ENCODE data around the gene P2RY1. TPM values are rescaled to one million over a fixed set of nuclear protein-coding genes. Genes with fewer than 3 reads are reported as not detected.

P2RY1 gene
- total and polyA plus RNA-seq, 2 experiments from 2014 or later = 15.2 to 59.8 TPM

DNA sequence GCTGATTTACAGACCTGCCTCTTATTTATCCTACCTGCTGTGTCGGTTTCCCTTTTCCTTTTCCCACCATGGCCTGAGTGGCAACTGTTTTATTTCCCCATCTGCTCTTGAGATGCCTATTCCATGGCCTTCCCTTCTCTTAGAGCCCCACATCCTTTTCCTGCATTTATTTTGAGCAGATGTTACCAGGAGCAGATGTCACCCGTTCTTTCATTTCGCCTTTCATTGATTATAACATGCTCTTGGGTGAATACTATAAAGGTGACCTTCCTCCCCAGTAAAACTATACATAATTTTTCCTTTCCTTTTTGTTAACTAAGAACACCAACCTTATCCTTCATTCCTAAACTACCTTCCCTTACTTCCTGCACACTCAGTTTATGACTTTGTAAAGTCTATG, 8.5 kb upstream of the P2RY1 start (continued):
- TF ChIP-seq EZH2 (IDR thresholded peaks at IDR 0.05; ENCODE audit: low read depth, unreplicated experiment) (no peak), NANOG (IDR thresholded peaks at IDR 0.05; ENCODE audit: borderline replicate concordance) (no peak), STAT1 (IDR thresholded peaks at IDR 0.05; ENCODE audit: unreplicated experiment) (no peak), EZH2phosphoT487 (IDR thresholded peaks at IDR 0.05; ENCODE audit: unreplicated experiment) (no peak), JUNB (IDR thresholded peaks at IDR 0.05; ENCODE audit: unreplicated experiment) (no peak), ZNF114 (CRISPR knock-in tag; IDR thresholded peaks at IDR 0.05) (no peak)
- TF ChIP-seq, protein P1, sequence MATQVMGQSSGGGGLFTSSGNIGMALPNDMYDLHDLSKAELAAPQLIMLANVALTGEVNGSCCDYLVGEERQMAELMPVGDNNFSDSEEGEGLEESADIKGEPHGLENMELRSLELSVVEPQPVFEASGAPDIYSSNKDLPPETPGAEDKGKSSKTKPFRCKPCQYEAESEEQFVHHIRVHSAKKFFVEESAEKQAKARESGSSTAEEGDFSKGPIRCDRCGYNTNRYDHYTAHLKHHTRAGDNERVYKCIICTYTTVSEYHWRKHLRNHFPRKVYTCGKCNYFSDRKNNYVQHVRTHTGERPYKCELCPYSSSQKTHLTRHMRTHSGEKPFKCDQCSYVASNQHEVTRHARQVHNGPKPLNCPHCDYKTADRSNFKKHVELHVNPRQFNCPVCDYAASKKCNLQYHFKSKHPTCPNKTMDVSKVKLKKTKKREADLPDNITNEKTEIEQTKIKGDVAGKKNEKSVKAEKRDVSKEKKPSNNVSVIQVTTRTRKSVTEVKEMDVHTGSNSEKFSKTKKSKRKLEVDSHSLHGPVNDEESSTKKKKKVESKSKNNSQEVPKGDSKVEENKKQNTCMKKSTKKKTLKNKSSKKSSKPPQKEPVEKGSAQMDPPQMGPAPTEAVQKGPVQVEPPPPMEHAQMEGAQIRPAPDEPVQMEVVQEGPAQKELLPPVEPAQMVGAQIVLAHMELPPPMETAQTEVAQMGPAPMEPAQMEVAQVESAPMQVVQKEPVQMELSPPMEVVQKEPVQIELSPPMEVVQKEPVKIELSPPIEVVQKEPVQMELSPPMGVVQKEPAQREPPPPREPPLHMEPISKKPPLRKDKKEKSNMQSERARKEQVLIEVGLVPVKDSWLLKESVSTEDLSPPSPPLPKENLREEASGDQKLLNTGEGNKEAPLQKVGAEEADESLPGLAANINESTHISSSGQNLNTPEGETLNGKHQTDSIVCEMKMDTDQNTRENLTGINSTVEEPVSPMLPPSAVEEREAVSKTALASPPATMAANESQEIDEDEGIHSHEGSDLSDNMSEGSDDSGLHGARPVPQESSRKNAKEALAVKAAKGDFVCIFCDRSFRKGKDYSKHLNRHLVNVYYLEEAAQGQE (IDR thresholded peaks at IDR 0.05; ENCODE audit: unreplicated experiment) = no peak

DNA sequence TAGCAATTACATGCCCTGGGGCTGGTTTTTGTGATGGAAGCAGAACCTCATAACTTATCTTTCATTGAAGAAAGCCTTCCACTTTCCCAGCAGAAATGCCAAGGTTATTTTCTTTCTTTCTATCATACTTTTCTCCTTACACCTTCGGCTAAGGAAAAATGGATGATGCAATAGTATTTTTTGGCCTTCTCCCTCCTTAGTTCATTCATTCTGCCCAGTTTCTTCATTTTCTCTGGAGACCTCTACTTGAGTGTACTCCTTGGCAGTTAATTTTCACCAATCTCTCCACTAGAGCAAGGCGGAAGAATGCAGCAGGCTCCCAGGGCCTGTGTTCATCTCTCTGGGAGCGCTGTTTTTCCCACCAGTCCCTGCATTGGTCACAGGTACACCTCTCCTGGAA, 7.6 kb upstream of the P2RY1 start:
- Histone ChIP-seq H3K27ac (ENCODE audit: low read depth) (no peak overlapping the region), H4K20me1 (replicated peaks; ENCODE audit: insufficient read depth) (no peaks in the 10 kb centered on the region), H3K4me1 (ENCODE audit: insufficient read depth) (peaks cover 6% of the 10 kb centered on the region; the same call in 1 of the 2 replicates), H3K4me3 (no peak overlapping the region), H3K4me2 (no peak overlapping the region), H3K79me2 (replicated peaks; ENCODE audit: insufficient read depth) (no peaks in the 10 kb centered on the region), H2AFZ (peak overlapping the region; percentile 87), H3K36me3 (ENCODE audit: insufficient read depth) (no peaks in the 10 kb centered on the region), H3K9me2 (ENCODE audit: insufficient read depth) (no peaks in the 10 kb centered on the region), H3K27me3 (ENCODE audit: insufficient read depth) (no peaks in the 10 kb centered on the region), H3F3A (replicated peaks; ENCODE audit: low read depth) (no peaks in the 10 kb centered on the region)
- H3K4me3 Mint-ChIP-seq = no peak overlapping the region
- DNase-seq (ENCODE audit: low spot score) (no peak), ATAC-seq (peak; percentile 22; the same call in 1 of the 3 replicates)
- no peaks in the 10 kb centered on the region for H3K36me3 Mint-ChIP-seq (ENCODE audit: low read depth)
- no peaks in the 10 kb centered on the region for H3K27me3 Mint-ChIP-seq (ENCODE audit: insufficient read depth, low read depth, poor library complexity)
- TF ChIP-seq, protein P2, sequence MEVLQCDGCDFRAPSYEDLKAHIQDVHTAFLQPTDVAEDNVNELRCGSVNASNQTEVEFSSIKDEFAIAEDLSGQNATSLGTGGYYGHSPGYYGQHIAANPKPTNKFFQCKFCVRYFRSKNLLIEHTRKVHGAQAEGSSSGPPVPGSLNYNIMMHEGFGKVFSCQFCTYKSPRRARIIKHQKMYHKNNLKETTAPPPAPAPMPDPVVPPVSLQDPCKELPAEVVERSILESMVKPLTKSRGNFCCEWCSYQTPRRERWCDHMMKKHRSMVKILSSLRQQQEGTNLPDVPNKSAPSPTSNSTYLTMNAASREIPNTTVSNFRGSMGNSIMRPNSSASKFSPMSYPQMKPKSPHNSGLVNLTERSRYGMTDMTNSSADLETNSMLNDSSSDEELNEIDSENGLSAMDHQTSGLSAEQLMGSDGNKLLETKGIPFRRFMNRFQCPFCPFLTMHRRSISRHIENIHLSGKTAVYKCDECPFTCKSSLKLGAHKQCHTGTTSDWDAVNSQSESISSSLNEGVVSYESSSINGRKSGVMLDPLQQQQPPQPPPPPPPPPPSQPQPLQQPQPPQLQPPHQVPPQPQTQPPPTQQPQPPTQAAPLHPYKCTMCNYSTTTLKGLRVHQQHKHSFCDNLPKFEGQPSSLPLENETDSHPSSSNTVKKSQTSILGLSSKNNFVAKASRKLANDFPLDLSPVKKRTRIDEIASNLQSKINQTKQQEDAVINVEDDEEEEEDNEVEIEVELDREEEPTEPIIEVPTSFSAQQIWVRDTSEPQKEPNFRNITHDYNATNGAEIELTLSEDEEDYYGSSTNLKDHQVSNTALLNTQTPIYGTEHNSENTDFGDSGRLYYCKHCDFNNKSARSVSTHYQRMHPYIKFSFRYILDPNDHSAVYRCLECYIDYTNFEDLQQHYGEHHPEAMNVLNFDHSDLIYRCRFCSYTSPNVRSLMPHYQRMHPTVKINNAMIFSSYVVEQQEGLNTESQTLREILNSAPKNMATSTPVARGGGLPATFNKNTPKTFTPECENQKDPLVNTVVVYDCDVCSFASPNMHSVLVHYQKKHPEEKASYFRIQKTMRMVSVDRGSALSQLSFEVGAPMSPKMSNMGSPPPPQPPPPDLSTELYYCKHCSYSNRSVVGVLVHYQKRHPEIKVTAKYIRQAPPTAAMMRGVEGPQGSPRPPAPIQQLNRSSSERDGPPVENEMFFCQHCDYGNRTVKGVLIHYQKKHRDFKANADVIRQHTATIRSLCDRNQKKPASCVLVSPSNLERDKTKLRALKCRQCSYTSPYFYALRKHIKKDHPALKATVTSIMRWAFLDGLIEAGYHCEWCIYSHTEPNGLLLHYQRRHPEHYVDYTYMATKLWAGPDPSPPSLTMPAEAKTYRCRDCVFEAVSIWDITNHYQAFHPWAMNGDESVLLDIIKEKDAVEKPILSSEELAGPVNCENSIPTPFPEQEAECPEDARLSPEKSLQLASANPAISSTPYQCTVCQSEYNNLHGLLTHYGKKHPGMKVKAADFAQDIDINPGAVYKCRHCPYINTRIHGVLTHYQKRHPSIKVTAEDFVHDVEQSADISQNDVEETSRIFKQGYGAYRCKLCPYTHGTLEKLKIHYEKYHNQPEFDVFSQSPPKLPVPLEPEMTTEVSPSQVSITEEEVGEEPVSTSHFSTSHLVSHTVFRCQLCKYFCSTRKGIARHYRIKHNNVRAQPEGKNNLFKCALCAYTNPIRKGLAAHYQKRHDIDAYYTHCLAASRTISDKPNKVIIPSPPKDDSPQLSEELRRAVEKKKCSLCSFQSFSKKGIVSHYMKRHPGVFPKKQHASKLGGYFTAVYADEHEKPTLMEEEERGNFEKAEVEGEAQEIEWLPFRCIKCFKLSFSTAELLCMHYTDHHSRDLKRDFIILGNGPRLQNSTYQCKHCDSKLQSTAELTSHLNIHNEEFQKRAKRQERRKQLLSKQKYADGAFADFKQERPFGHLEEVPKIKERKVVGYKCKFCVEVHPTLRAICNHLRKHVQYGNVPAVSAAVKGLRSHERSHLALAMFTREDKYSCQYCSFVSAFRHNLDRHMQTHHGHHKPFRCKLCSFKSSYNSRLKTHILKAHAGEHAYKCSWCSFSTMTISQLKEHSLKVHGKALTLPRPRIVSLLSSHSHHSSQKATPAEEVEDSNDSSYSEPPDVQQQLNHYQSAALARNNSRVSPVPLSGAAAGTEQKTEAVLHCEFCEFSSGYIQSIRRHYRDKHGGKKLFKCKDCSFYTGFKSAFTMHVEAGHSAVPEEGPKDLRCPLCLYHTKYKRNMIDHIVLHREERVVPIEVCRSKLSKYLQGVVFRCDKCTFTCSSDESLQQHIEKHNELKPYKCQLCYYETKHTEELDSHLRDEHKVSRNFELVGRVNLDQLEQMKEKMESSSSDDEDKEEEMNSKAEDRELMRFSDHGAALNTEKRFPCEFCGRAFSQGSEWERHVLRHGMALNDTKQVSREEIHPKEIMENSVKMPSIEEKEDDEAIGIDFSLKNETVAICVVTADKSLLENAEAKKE (CRISPR knock-in tag; IDR thresholded peaks at IDR 0.05) = no peak
- TF ChIP-seq POLR2AphosphoS5 (IDR thresholded peaks at IDR 0.05; ENCODE audit: low read depth) (no peak), NANOG (IDR thresholded peaks at IDR 0.05; ENCODE audit: borderline replicate concordance) (no peak), ZNF114 (CRISPR knock-in tag; IDR thresholded peaks at IDR 0.05) (no peak), STAT1 (IDR thresholded peaks at IDR 0.05; ENCODE audit: unreplicated experiment) (no peak)
- TF ChIP-seq, protein P3, sequence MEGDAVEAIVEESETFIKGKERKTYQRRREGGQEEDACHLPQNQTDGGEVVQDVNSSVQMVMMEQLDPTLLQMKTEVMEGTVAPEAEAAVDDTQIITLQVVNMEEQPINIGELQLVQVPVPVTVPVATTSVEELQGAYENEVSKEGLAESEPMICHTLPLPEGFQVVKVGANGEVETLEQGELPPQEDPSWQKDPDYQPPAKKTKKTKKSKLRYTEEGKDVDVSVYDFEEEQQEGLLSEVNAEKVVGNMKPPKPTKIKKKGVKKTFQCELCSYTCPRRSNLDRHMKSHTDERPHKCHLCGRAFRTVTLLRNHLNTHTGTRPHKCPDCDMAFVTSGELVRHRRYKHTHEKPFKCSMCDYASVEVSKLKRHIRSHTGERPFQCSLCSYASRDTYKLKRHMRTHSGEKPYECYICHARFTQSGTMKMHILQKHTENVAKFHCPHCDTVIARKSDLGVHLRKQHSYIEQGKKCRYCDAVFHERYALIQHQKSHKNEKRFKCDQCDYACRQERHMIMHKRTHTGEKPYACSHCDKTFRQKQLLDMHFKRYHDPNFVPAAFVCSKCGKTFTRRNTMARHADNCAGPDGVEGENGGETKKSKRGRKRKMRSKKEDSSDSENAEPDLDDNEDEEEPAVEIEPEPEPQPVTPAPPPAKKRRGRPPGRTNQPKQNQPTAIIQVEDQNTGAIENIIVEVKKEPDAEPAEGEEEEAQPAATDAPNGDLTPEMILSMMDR (conservative IDR thresholded peaks at IDR 0.05; ENCODE audit: low read depth in 2 of 2) = no peak
- no peaks in the 10 kb centered on the region for H3K4me1 Mint-ChIP-seq
- no peaks in the 10 kb centered on the region for H3K9me3 Mint-ChIP-seq
- no peak overlapping the region for H3K27ac Mint-ChIP-seq

Data from GM23338 (cell line).